Measurements from ENCODE around the gene TSPO.
"Not testable (repeated sequence)": the region's sequence is repeated elsewhere in the genome, so short reads cannot be mapped to it uniquely, and the experiment has no call there.

Gene TSPO

DNA sequence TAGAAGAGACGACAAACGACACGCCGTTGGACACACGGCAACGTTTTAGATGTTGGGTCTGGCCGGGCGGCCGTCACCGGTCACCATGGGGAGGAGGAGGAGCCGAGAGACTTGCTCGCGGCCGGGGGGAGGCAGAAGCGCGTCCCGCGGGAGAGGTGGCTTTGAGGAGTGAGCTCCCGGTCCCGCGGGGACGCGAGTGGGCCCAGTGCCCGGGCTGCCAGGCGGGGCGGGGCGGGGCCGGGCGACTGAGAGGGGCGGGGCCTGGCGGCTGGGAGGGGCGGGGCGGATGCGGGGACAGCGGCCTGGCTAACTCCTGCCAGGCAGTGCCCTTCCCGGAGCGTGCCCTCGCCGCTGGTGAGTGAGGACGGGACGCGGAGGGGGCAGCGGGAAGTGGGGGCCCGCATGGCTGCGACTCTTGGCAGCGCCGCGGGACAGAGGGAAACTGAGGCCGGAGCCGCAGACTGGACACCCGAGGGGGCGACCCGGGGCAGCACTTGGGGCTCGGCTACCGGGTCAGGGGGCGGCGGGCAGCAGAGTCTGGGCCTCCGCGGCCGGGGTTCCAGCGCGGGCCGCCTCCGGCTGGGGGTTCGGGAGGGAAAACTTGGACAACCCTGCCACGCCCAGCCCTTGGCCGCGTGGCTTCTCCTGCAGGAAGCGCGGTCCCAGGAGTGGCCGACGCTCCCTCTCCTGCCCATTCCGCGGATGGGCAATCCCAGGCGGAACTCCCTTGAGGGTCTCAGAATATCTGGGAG, at the start of gene TSPO:
TSPO (plus strand) TSS at position 309 of the 752 bp plus-strand sequence. CDS start 7,680 bp downstream, outside the sequence.
- DNase-seq (ENCODE audit: low read depth): peak; percentile 35

DNA sequence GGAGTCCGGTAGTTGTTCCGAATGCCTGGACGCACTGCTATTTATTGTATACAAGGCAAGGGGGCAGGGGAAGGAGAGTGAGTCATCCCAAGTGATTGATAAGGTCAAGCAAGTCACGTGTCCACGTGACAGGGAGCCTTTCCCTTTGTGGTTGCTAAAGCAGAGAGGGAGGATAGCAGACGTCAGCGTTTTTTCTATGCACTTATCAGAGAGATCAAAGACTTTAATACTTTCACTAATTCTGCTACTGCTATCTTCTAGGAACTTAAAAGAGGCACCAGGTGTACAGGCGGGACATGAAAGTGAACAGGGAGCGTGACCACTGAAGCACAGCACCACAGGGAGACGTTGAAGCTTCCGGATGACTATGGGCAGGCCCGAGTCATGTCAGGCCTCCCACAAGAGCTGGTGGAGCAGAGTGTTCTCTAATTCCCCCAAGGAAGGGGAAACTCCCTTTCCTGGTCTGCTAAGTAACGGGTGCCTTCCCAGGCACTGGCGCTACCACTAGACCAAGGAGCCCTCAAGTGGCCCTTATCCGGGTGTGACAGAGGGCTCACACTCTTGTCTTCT, 47.2 kb upstream of the TSPO start:
- DNase-seq (ENCODE audit: low read depth): not testable (repeated sequence)

DNA sequence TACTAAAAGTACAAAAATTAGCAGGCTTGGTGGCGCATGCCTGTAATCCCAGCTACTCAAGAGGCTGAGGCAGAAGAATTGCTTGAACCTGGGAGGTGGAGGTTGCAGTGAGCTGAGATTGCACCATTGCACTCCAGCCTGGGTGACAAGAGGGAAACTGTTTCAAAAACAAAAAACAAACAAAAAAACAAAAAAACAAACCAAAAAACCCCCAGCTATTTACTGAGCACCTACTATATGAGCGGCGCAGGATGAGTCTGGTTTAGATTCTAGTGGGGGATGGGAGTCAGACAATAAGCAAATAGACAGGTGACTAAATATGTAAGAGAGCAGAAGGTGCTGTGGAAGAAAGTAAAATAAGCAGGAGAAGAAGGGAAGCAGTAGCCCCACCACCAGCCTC, 46.4 kb upstream of the TSPO start:
- not testable (repeated sequence) for DNase-seq (ENCODE audit: low read depth)

DNA sequence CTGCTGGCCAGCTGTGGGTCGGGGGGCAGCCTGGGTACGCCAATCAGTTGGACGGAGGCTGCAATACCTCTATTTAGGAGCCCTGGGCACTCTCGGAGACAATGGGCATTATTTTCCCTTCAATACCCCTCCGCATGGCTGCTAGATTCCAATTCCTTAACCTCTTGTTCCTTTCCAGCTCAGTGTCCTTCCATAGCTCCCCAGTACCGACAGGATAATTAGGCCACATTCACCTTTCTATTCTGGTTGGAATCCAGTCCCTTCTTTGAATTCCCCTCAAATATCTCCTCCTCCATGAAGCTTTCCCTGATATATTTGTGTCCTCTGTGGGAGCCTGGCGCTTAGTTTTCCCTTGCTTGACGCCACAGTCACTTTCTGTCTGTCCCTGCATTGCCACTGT, 45.1 kb upstream of the TSPO start:
- no peak for DNase-seq (ENCODE audit: low read depth)

DNA sequence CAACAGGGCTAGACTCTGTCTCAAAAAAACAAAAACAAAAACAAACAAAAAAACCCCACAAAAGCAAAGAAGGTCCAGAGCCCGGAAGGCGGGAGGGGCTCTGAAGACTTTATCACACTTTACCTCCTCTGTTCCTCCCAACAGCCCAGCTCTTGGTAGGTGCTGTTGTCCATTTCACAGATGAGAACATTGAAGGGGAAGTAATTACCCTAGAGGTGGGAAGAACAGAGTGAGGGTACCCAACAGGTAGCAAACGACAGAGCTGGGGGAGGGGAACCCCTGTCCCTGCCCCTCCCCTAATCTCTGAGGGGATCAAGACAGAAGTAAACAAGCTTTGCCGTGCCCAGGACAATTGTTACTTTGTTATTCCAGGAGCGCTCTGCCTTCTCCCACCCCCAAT, 41.8 kb upstream of the TSPO start:
- DNase-seq (ENCODE audit: low read depth): no peak

DNA sequence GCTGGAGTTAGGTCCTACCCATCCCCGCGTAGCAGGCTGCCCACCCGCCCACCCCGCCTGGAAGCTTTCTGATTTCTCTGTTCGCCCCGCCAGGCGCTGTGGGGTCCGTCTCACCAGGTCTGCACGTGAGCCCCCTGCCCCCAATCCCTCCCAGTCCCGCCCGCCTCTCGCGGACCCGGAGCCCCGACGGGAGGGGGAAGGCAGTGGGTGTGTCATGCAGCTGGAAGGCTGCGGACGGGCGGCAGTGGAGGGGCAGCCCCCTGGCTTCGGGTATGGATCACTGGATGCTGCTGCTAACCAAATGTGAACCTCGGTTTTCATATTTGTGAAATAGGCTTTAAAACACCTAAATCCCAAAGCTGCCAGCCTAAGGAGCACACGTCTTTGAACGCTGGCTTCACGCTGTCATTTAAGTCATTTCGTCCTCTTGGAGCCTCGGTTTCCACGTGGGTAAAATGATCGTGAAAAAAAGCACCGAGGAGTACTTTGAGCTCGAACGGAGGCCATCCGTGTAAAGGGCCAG, 41.4 kb upstream of the TSPO start:
- no peak for DNase-seq (ENCODE audit: low read depth)

DNA sequence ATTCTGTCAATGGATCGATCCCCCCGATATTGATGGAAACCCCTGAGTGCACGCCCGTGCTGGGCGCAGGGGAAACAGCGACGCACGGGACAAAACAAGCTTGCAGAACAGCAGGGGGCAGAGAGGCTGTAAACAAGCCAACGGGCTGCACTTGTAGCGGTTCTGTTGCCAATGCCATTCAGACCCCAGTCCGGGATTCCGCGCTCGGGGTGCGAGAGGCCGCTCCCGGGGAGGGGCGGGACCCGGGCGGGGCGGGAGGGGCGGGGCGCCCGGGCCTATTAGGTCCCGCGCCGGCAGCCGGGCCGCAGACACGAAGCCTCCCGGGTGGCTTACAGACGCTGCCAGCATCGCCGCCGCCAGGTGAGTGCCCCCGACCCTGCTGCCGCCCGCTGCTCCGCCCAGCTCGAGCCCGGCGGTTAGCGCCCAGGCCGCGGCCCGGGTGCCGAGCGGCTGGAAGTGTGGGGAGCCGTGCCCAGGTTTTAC, 40.9 kb upstream of the TSPO start, which contains the start of gene BIK:
BIK (plus strand) TSS at position 307 of the 483 bp plus-strand sequence. CDS start 13,273 bp downstream, outside the sequence.
- DNase-seq (ENCODE audit: low read depth): no peak

DNA sequence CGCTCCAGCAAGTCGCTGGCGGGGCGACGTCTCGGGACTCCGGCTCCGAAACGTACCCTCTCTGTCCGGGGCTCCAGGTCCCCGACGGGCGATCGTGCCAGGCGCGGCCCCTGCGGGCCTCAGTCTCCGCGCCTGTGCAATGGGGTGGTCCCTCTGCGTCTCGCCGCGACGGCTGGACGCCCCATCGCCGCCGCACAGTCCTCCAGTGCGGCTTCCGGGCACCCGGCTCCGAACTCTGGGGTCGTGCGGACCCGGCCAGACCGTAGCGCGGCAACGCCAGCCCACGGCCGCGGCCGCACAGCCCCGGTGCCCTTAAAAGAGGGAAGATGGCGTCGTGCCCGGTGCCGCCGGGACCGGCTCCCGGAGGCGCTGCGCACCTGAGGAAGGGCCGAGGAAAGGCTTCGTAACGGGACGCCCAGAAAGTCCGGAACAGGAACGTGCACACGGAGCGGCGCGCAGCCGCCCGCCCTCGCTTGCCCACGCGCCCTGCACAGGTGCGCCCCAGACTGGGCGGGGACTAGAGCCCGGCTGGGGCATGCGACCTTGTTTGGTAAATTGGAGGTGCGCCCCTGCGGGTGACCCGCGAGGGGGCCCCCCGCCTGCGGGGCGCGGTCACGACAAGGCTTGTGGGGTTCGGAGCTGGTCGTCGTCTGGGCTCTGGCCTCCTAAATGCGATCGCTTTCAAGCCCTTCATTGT, 40.3 kb upstream of the TSPO start:
- no peak for DNase-seq (ENCODE audit: low read depth)

DNA sequence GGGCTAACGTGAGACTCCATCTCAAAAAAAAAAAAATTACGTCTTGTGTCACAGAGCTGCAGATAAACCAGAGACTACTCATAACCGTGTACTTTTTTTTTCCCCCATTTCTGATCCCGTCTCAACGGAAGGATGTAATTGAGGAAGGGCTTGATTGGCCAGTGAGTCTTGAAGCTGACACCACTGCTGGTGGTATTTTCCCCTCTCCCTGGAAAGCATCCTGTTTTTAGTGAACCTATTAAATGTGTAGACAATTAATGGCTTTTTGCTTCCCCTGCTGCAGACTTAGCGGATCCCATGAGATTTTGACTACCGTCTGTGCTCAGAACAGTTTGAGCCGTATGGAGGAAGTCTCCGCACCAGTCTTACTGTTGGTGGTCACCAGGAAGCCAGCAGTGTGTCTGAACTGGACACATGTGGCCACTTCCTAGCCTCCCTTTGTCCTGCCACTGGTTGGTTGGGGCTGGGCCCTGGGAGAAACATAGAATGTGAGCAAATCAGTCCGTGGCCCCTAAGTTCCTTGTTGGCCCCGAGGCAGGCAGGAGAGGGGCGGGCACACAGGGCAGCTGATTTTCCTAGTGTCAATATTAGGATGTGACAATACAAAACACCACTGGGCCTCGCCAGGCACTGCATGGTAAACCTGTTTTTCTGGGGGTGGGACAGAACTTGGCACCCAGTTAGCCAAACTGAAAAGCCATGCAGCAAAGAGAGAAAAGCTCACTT, 37.7 kb upstream of the TSPO start:
- DNase-seq (ENCODE audit: low read depth): no peak

DNA sequence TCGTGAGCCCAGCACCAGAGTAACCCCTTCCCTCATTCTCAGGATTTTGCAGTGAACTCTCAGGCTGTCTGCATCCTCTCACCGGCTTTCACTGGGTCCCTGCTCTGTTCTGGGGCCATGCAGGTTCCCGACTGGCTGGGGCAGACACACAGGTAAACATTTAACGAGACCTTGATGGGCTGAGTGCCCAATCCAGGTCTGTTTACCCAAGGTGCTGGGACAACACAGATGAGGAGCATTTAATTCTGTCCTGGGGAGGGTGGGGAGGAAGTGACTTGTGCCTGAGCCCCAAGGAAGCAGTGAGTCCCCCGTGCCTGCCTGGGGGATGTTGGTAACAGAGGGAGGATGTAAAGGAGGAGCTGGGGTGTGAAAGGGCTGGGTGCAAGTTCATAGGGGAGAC, 36.4 kb upstream of the TSPO start:
- DNase-seq (ENCODE audit: low read depth): no peak

DNA sequence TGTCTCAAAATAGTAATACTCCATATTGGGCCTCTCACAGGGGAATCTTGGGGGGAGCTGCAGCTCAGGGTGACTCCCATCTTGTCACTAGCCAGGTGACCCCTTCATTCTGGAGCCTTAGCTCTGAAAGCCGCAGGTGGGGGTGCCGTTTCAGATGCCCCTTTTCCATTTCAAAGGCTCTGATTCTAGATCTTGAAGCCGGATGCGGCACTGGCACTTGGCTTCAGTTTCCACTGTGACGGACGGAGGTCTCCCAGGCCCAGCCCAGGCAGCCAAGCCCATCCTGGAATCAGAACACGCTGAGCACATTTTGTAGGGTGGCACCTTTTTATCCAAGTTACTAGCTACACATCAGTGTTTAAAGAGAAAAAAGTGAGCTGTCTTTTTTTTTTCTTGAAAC, 34.4 kb upstream of the TSPO start:
- DNase-seq (ENCODE audit: low read depth): no peak

DNA sequence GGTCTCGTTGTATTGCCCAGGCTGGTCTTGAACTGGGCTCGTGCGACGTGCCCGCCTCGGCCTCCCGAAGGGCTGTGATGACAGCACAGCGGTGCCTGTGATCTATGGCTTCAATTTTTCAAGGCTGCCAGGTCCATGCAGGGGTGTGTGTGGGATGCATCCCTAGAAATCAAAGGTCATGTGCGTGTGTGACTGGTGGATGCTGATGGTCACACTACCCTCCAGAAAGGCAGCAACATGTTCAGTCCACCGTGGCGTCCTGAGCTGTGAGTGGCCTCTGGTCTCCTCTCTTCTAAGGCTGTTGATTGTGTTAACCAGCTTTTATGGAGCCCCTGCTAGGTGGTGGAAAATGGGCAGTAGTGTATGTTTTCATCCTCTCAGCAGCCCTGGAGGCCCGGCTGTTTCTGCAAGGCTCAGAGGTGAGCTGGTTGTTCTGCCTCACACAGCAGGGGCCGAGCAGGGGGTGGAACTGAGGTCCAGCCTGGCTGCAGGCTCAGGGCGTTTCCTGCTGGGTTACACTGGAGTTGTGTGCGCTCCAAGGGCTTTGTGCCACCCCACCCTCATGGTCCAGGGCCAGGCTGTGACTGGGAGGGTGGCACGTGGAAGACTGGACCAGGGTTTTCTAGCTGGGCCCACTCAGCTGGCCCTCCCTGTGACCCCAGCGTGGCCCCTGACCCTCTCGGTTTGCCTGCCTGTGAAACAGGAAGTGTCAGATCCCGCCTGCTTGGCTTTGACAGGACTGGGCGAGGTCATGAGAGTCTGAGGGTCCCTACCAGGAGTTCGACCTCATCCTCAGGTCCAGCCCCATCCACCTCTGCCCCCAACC, 33.1 kb upstream of the TSPO start:
- DNase-seq (ENCODE audit: low read depth): no peak

DNA sequence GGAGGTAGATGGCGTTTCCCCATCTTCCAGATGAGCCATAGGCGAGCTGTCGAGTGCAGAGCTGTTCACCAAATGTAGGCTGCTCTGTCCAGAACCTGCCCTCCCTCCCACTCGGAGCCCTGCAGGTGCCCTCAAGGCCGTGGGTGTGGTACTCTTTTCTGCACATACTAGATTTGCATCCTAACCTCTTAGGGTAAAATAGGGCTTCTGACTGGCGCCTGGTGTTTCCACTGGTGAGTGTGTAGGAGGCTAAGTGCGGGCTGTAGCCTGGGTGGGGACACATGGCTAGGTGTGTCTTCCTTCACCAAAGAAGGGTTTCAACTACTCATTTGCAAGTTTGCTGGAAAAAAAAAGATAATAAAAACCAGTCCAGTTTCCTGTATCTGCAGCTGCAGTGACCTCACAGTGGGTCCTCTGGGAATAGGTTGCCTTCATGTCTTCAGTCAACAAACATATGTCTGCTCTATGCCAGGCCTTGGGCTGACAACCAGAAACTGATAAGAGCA, 32.4 kb upstream of the TSPO start:
- no peak for DNase-seq (ENCODE audit: low read depth)

DNA sequence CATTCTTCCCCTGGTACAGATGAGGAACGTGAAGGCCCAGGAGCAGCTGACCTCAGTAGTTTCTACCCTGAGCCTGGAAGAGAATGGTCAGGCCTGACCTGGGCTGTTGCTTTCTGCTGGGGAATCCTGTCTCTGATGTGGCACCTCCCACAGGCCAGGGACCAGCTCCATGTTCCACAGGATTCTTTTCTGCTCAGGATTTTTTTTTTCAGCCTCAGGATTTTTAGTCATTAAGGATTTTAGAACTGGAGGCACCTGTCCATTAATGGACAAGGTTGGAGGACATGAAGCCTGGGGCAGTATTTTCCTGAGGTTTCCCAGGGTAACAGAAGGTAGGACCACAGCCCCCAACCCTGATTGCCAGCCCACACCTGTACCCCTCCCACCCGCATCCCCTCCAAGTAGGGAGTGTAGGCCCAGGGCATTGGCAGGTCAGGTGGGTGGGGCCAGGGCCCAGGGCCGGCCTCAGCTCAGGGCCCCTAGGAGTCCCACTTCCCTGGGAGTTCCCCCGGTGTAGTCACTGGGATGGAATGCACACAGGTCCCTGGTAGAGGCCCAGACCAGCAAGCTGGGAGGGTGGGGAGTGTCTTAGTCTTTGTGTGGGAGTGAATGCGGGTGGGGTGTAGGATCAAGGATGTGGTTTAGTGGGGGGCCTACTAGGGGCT, 24.7 kb upstream of the TSPO start:
- DNase-seq (ENCODE audit: low read depth): no peak

DNA sequence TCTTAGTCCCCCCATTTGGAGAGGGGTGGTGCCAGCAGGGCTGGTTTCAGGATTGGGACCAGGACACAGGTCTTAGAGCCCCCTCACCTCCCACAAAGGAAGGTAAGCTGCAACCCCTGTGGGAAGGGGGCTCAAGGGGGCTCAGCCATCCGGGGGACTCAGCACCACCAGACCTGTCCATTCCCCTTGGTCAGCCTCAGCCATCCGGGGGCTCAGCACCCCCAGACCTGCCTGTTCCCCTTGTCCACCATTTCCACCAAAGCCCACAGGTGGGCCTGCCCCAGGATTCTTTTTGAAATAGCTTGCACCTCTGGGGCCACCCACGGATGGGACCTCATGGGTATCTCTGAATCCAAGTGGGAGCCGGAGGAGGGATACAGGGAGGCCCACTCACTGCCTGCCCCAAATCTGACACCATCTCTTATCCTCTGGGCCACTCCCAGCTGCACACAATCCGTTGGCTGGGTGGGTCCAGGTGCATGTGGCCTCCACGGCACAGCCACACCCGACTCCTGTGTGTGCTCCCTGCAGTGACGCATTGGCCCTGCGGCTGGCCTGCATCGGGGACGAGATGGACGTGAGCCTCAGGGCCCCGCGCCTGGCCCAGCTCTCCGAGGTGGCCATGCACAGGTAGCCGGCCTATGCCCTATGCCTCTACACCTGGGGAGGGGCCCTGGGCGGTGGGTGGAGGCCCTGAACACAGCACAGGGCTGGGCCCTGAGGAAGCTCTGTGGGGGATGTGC, 24.0 kb upstream of the TSPO start:
- DNase-seq (ENCODE audit: low read depth): no peak

DNA sequence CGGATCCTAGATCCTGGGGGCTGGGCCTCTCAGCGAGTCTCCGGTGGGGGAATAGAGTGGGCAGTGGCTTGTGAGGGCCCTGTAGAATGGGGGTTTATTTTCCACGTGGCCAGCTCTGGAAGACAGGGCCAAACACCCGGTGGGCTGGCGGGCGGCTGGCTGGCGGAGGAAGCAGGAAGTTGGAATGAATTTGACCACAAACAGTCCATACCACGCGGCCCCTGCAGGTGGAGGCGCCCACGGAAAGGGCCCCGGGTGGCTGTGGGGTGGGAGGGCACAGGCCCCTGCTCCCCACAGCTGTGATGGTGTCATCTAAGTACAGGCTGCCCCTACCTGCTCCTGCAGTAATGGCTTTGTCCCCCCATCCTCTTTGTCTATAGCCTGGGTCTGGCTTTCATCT, 23.2 kb upstream of the TSPO start:
- DNase-seq (ENCODE audit: low read depth): no peak

DNA sequence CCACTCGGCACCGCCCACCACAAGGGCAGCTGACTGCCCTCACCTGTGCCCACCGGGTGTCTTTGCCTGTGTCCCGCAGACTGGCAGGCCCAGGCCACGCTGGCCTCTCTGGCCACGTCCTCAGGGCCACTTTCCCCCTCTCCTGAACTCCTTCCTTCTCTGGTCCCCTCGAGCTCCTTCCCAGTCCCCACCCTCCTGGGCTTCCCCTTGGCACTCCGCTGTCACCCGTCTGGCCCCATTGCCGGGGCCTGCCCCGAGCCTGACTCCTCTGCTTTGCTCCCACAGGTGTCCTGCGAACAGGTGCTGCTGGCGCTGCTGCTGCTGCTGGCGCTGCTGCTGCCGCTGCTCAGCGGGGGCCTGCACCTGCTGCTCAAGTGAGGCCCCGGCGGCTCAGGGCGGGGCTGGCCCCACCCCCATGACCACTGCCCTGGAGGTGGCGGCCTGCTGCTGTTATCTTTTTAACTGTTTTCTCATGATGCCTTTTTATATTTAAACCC, 22.4 kb upstream of the TSPO start:
- no peak for DNase-seq (ENCODE audit: low read depth)

DNA sequence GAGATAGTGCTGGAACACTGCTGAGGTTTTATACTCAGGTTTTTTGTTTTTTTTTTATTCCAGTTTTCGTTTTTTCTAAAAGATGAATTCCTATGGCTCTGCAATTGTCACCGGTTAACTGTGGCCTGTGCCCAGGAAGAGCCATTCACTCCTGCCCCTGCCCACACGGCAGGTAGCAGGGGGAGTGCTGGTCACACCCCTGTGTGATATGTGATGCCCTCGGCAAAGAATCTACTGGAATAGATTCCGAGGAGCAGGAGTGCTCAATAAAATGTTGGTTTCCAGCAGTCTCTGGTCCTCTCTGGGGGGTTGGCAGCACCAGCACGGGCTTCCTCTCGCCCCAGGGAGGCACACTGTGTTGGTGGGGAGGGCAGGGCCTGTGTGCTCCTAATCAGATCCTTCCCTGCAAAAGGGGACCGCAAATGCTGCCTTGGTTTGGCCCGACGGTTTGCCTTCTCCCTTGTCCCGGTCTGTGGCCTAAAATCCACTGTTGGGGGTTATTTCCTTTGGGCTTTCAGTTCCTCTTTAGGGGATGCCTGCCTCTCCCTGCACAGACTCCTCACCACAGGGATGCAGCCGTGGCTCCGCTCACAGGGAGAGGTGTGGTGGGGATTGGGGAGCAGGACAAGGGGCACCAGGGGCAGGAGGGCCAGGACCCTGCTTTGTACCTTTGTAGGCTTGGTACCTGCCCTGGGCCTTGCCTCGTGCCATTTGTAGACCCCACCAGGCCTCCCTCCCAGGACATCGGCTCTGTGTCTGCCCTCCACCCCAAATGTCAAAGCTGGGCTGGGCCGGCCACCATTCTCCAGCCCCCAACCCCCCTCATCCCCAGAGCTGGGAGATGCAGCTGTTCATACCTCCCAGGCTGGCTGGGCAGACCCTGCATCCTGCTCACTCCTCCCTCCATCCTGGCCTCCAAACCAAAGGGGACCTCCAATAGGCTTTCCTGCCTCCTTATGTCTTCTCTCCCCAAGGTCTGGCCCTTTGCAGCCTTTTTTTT, 21.6 kb upstream of the TSPO start:
- DNase-seq (ENCODE audit: low read depth): no peak
